Activated CD4-positive, alpha-beta T cell treated with anti-CD3 and anti-CD28 coated beads, Interleukin-2, amount 50 U/mL, for 1 hour (primary cell): ENCODE data around the gene KCNAB3.
"Not testable (repeated sequence)": the region's sequence is repeated elsewhere in the genome, so short reads cannot be mapped to it uniquely, and the experiment has no call there.

ENCODE experiments used
- DNase-seq: peaks from one replicate; pipeline ENCODE4 v3.0.0-alpha.2; 2020

The KCNAB3 gene

GRCh38 chr17:7929158-7930023, at the start of gene KCNAB3:
Gene KCNAB3 (minus strand): TSS chr17:7929856. CDS start chr17:7929435, 421 bp downstream.
- DNase-seq = peak; percentile 55

DNA sequence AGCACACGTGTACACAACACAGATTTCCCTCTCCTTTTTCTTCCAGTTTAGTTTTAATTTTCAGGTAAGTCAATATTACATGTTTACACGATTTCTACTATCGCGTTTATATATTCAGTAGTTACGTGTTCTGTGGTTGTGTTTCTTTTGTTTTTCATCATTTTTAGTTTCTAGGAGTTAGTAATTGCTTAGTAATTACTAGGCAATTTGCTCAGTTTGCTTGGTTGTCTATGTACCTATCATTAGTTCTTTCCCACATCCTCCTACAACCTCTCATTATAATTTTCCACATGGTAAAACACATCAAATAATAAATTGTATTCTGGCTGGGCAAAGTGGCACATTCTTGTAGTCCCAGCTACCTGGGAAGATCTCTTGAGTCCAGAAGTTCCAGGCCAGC, 48.1 kb upstream of the KCNAB3 start:
- DNase-seq = no peak

- no peak for DNase-seq
Observed at GRCh38 chr17:7977039-7977438, 47.4 kb upstream of the KCNAB3 start.

- DNase-seq = no peak
Observed at GRCh38 chr17:7974638-7975131, 45.0 kb upstream of the KCNAB3 start.

DNA sequence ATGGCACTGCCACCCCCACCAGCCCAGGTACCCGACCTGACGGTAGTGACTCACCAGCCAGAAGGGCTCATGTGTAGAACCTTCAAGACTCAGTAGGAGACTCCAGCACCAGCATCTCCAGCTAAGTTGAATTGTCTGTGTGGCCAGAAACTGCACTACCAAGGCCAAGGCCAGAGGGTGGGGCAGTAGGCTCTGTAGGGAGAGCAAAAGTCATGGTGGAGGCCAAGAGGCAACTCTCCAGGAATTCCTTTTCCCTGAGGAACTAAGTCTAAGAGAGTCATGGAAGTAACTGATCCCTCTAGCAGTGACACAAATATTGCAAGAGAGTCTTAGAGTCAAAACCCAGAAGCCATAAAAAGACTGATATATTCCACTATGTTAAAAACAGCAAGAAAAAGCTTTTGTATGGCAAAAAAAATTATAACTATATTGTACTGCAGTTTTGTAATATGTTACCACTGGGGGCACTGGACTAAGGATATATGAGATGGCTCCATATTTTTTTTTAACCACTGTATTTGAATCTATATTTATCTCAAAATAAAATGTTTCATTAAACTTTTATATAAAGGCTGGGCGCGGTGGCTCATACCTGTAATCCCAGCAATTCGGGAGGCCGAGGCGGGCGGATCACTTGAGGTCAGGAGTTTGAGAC, 42.6 kb upstream of the KCNAB3 start:
- DNase-seq = no peak

DNA sequence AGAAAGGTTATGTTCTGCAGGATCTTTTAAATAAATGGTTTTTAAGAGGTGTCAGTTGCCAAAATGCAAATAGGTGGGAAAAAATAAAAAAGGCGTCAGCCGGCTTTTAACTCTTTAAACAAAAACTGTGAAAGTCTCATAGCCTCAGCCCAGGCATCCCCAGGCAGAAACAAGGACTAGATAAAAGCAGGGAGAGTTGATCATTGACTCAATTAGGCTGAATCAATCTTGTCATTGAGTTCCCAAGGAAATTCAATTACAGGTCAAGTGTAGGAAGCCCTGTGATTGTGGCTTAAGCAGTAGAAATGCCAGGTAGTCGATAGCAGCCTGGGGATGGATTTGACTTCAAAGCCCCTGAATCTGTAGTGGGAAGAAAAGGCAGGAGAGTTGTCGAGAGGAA, 42.0 kb upstream of the KCNAB3 start:
- DNase-seq = no peak

- DNase-seq = no peak
Observed at GRCh38 chr17:7969433-7969832, 39.8 kb upstream of the KCNAB3 start.

DNA sequence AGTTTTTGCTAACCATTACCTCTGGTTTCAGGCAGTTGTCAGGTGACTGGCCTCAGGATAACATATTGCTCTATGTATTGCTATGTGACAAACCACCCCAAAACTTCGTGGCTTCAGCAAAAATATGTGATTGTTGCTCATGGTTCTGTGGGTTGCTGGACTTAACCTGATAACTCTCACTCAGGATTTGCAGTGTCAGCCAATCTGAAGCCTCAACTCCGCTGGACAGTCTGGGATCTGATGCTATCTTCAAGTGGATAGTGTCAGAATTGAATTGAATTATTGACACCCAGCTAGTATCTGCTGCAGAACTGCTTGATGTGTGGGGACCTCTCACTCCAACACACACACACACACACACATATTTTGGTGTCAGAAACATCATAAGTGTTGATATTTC, 38.1 kb upstream of the KCNAB3 start:
- no peak for DNase-seq

DNA sequence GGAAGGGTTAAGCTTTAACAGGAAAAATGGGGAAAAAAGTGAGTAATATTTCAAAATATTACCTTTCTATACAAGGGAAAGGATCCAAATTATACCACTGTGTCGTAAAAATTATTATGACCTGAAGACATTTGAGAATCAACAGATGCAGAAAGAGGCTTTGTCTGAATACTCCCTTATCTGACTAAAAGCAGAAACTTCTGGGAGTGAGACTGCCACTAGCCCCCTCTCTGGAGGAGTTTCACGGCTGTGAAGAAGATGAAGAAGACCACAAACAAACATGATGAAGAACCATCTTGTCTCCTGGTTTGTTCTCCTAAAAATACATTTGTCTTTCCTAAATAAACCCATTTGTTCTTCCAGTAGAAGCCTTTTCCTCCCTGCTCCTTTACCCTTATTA, 31.8 kb upstream of the KCNAB3 start:
- DNase-seq = no peak

DNA sequence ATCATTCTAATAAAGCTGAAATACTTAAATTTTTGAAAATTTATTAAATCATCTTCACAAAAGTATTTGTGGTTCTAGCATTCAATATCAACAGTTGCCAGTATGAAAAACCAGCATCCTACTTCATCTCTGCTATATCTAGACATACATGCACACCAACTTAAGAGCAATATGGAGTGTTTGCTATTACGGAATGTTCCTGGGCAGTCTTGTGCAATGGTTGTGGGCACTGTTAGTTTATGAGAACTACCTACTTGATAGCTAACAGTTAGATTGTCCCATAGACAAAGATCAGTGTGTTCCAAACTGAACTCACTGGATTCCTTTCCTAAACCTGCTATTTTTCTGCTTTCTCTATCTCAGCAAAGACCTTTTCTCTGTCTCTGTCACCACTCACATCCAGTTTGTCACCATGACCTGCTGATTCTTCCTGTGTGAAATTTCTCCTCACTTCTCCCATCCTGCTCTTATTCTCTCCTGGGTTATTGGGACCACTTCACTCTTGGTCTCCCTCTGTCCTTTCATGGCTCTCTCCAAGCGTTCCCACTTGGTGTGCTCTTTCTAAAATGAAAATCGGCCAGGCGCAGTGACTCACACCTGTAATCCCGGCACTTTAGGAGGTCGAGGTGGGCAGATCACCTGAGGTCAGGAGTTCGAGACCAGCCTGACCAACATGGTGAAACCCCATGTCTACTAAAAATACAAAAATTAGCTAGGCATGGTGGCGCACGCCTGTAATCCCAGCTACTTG, 30.0 kb upstream of the KCNAB3 start:
- no peak for DNase-seq

DNA sequence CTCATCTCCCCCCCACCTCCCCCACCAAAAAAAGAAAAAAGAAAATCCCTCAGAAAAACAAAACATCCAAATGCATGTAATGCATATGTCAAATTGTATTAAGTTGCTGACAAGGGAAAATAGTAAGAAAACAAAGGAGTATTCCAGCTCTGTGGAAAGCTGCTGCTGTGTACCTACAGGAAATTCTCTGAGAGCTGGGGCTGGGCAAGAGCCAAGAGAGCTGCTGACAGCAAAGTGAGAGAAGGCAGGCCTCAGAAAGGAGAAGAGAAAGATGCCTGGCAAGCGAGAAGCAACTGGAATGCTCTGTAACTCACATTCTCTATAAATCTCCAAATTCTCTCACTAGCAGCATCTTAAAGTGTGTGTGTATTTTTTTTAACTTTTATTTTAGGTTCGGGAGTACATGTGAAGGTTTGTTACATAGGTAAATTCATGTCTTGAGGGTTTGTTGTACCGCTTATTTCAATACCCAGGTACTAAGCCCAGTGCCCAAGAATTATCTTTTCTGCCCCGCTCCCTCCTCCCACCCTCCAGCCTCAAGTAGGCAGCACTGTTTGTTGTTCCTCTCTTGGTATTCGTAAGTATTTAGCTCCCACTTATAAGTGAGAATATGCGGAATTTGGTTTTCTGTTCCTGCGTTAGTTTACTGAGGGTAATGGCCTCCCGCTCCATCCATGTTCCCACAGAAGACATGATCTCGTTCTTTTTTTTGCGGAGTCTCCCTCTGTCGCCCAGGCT, 26.7 kb upstream of the KCNAB3 start:
- DNase-seq = no peak

DNA sequence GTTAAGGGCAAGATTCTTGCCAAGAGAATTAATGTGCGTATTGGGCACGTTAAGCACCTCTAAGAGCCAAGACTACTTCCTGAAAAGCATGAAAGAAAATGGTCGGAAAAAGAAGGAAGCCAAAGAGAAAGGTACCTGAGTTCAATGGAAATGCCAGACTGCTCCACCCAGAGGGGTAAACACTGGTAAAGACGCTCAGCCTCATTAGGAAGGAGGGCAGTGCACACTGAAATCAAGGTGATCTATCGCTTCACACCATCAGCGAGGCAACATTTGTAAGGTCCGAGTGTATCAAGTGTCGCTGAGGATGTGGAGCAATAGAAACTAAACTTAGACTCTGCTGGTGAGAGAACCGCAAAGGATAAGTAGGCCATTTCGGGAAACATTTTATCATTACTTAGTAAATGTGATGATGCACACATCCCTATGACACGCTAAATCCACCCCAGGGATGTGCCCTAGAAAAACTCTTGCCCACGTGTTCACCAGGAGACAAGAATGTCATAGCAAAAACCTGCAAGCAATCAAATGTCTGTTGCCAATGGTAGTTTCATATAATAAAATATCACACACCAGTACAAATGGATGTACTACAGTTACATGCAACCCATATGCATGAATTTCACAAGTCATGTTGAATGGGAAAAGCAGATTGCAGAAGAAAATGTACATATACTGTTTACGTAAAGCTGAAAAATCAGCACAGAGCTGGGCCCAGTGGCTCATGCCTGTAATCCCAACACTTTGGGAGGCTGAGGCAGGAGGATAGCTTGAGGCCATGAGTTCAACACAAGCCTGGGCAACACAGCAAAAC, 26.0 kb upstream of the KCNAB3 start:
- no peak for DNase-seq

GRCh38 chr17:7953266-7953665, 23.6 kb upstream of the KCNAB3 start:
- DNase-seq = not testable (repeated sequence)

GRCh38 chr17:7951143-7951792, 21.6 kb upstream of the KCNAB3 start:
- DNase-seq = no peak

GRCh38 chr17:7950578-7950977, 20.9 kb upstream of the KCNAB3 start:
- DNase-seq = no peak

DNA sequence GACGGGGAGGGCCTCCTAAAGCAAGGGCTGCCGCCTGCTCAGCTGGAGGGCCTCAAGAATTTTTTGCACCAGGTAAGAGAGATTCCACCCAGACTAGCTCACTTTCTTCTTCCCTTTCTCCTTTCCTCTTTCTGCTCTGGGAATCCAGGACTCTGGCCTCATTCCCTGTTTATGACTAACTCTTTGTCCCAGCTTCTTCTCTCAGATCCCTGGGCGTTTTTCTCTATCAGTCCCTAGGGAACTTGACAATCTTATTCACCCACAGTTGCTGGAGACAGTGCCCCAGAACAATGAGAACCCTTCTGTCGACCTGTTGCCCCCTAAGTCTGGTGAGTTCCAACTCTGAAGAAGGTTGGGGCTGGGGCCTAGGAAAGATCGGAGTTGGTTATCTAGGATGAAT, 18.0 kb upstream of the KCNAB3 start:
- no peak for DNase-seq

- no peak for DNase-seq
Observed at GRCh38 chr17:7946441-7946840, 16.8 kb upstream of the KCNAB3 start.

GRCh38 chr17:7945651-7946050, 16.0 kb upstream of the KCNAB3 start:
- no peak for DNase-seq

DNA sequence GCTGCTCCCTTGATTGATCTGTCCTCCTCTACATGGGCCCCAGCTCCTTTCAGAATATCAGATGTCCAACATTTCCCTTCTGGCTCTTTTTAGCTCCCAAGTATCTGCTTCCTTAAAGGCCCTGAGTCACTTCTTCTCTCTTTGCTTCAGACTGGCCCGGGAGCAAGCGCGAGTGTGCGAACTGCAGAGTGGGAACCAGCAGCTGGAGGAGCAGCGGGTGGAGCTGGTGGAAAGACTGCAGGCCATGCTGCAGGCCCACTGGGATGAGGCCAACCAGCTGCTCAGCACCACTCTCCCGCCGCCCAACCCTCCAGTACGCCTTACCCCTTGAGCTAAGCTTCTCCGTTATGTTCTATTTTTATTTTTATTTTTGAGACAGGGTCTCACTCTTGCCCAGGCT, 14.7 kb upstream of the KCNAB3 start:
- no peak for DNase-seq

DNA sequence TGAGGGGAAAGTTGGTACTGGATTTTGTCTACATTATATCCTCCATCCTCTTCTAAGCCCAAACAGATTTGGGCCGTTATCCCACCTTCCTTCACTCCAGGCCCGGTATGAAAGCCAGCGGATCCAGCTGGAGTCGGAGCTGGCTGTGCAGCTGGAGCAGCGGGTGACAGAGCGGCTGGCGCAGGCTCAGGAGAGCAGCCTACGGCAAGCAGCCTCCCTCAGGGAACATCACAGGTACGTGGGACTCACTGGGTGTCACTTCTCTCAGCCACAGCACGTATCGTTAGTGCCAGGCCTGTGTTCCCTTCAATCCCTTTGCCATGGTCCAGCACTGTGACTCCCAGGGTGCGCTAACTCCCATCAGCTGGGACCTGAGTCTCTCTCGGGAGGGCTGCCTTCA, 13.6 kb upstream of the KCNAB3 start:
- no peak for DNase-seq

GRCh38 chr17:7940743-7941142, 11.1 kb upstream of the KCNAB3 start:
- DNase-seq = no peak
